Measurements from ENCODE around the gene ARNT2.

GRCh38 chr15:80578206-80578595, 174.0 kb downstream of the ARNT2 start:
- TF ChIP-seq CTCF (IDR thresholded peaks at IDR 0.05; ENCODE audit: low read length) (no peak), EZH2 (IDR thresholded peaks at IDR 0.05; ENCODE audit: borderline replicate concordance, low read length) (no peak)

Measured in OCI-LY1 (cell line).